Measurements from ENCODE around the gene SH3TC1.

Gene SH3TC1

GRCh38 chr4:8227201-8227770, 28.2 kb downstream of the SH3TC1 start:
- Histone ChIP-seq H3K27me3 (ENCODE audit: control insufficient read depth, insufficient read depth, low read length) (no peaks in the 10 kb centered on the region), H3K9ac (ENCODE audit: low read depth, low read length) (no peak overlapping the region), H3K9me3 (ENCODE audit: control insufficient read depth, insufficient read depth, low read length) (no peaks in the 10 kb centered on the region), H3K4me1 (ENCODE audit: control insufficient read depth, insufficient read depth, low read length) (peaks cover 16% of the 10 kb centered on the region), H3K27ac (ENCODE audit: low read depth, low read length) (no peak overlapping the region), H3K4me3 (ENCODE audit: low read depth, low read length) (no peak overlapping the region), H3K36me3 (ENCODE audit: control insufficient read depth, insufficient read depth, low read length) (no peaks in the 10 kb centered on the region)

DNA sequence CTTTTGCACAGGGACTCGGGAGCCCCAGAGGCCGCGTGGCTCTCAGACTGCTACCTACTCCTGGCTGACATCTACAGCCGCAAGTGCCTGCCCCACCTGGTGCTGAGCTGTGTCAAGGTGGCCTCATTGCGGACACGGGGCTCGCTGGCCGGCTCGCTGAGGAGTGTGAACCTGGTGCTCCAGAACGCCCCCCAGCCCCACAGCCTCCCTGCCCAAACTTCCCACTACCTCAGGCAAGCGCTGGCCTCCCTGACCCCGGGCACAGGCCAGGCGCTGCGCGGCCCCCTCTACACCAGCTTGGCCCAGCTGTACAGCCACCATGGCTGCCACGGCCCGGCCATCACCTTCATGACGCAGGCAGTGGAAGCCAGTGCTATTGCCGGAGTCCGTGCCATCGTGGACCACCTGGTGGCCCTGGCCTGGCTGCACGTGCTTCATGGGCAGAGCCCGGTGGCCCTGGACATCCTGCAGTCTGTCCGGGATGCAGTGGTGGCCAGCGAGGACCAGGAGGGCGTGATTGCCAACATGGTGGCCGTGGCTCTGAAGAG, 28.8 kb downstream of the SH3TC1 start:
- H3K9me3 ChIP-seq (ENCODE audit: control insufficient read depth, insufficient read depth, low read length), result no peaks in the 10 kb centered on the region
- no peaks in the 10 kb centered on the region for H3K27me3 ChIP-seq (ENCODE audit: control insufficient read depth, insufficient read depth, low read length)
- no peaks in the 10 kb centered on the region for H3K36me3 ChIP-seq (ENCODE audit: control insufficient read depth, insufficient read depth, low read length)
- H3K27ac ChIP-seq (ENCODE audit: low read depth, low read length), result no peak overlapping the region
- peaks cover 16% of the 10 kb centered on the region for H3K4me1 ChIP-seq (ENCODE audit: control insufficient read depth, insufficient read depth, low read length)
- H3K4me3 ChIP-seq (ENCODE audit: low read depth, low read length), result no peak overlapping the region
- no peak overlapping the region for H3K9ac ChIP-seq (ENCODE audit: low read depth, low read length)

GRCh38 chr4:8228319-8229250, 29.5 kb downstream of the SH3TC1 start:
- no peaks in the 10 kb centered on the region for H3K27me3 ChIP-seq (ENCODE audit: control insufficient read depth, insufficient read depth, low read length)
- H3K27ac ChIP-seq (ENCODE audit: low read depth, low read length), result no peak overlapping the region
- H3K36me3 ChIP-seq (ENCODE audit: control insufficient read depth, insufficient read depth, low read length), result no peaks in the 10 kb centered on the region
- no peak overlapping the region for H3K9ac ChIP-seq (ENCODE audit: low read depth, low read length)
- no peaks in the 10 kb centered on the region for H3K9me3 ChIP-seq (ENCODE audit: control insufficient read depth, insufficient read depth, low read length)
- H3K4me1 ChIP-seq (ENCODE audit: control insufficient read depth, insufficient read depth, low read length), result peaks cover 16% of the 10 kb centered on the region
- H3K4me3 ChIP-seq (ENCODE audit: low read depth, low read length), result no peak overlapping the region

DNA sequence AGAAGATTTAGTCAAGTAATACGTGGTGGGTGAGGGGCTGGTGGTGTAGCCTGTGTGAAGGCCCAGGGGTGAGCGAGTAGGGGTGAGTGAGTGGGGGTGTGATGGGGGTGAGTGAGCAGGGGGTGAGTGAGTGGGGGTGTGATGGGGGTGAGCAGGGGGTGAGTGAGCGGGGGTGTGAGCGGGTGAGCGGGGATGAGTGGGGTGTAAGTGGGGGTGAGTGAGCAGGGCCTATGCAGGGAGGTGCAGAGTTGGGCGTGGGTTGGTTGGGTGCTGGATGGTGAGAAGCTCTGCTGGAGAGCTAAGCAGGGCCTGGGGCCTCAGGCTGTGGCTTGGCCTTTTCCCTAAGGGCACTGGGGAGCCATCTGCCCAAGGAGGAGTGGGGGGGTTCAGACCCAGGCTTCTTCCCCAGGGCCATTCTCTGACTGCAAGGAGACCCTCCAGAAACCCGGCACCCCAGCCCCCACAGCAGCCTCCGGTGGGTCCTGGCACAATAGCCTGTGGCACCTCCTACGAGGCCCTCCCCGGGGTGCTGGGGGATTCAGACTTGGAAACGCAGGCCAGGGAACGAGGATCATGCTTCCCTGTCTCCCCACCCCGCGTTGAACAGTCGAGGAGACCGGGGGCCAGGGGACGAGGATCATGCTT, 30.4 kb downstream of the SH3TC1 start:
- no peak overlapping the region for H3K9ac ChIP-seq (ENCODE audit: low read depth, low read length)
- H3K9me3 ChIP-seq (ENCODE audit: control insufficient read depth, insufficient read depth, low read length), result no peaks in the 10 kb centered on the region
- peaks cover 16% of the 10 kb centered on the region for H3K4me1 ChIP-seq (ENCODE audit: control insufficient read depth, insufficient read depth, low read length)
- H3K36me3 ChIP-seq (ENCODE audit: control insufficient read depth, insufficient read depth, low read length), result no peaks in the 10 kb centered on the region
- H3K27ac ChIP-seq (ENCODE audit: low read depth, low read length), result no peak overlapping the region
- no peak overlapping the region for H3K4me3 ChIP-seq (ENCODE audit: low read depth, low read length)
- no peaks in the 10 kb centered on the region for H3K27me3 ChIP-seq (ENCODE audit: control insufficient read depth, insufficient read depth, low read length)

DNA sequence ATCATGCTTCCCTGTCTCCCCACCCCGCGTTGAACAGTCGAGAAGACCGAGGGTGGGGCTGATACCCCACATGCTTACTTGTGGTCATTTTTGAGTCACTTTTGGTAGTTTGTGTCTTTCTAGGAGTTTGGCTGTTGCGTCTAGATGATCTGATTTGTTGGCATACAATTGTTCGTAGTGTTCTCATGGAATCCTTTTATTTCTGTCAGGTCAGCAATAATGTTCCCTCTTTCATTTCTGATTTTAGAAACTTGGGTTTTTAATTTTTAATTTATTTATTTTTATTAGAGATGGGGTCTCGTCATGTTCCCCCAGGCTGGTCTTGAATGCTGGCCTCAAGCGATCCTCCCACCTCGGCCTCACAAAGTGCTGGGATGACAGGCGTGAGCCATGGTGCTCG, 30.9 kb downstream of the SH3TC1 start:
- Histone ChIP-seq H3K4me3 (ENCODE audit: low read depth, low read length) (no peak overlapping the region), H3K9me3 (ENCODE audit: control insufficient read depth, insufficient read depth, low read length) (no peaks in the 10 kb centered on the region), H3K27ac (ENCODE audit: low read depth, low read length) (no peak overlapping the region), H3K9ac (ENCODE audit: low read depth, low read length) (no peak overlapping the region), H3K36me3 (ENCODE audit: control insufficient read depth, insufficient read depth, low read length) (no peaks in the 10 kb centered on the region), H3K27me3 (ENCODE audit: control insufficient read depth, insufficient read depth, low read length) (no peaks in the 10 kb centered on the region), H3K4me1 (ENCODE audit: control insufficient read depth, insufficient read depth, low read length) (peaks cover 16% of the 10 kb centered on the region)

GRCh38 chr4:8230891-8231290, 31.8 kb downstream of the SH3TC1 start:
- Histone ChIP-seq H3K27ac (ENCODE audit: low read depth, low read length) (no peak overlapping the region), H3K4me1 (ENCODE audit: control insufficient read depth, insufficient read depth, low read length) (peaks cover 8% of the 10 kb centered on the region)

DNA sequence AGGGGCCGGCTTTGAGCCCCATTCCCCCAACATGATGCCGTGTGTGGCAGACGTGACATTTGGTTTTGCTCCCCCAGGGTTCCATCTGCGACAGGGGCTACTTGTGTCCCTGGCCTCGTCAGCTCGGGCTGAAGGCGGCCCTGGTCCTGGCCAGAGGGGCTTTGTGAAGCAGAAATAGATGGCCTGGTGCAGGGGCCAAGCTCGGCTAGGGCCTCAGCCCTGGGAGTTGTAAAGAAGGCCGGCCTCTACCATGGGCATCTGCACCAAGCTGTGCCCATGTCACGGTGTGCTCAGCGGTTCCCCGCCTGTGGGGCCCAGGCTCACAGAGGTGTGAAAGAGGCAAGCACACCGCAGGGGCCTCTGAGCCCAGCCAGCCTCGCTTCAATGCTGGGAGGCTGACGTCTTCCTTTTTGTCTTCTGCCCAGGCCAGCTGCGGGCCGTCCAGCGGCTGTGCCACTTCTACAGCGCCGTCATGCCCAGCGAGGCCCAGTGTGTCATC, 32.5 kb downstream of the SH3TC1 start:
- H3K9me3 ChIP-seq (ENCODE audit: control insufficient read depth, insufficient read depth, low read length), result no peaks in the 10 kb centered on the region
- H3K36me3 ChIP-seq (ENCODE audit: control insufficient read depth, insufficient read depth, low read length), result no peaks in the 10 kb centered on the region
- H3K27ac ChIP-seq (ENCODE audit: low read depth, low read length), result no peak overlapping the region
- H3K9ac ChIP-seq (ENCODE audit: low read depth, low read length), result no peak overlapping the region
- H3K4me3 ChIP-seq (ENCODE audit: low read depth, low read length), result no peak overlapping the region
- H3K4me1 ChIP-seq (ENCODE audit: control insufficient read depth, insufficient read depth, low read length), result peaks cover under 1% of the 10 kb centered on the region; the same call in 1 of the 2 replicates
- no peaks in the 10 kb centered on the region for H3K27me3 ChIP-seq (ENCODE audit: control insufficient read depth, insufficient read depth, low read length)

More at GRCh38 chr4:8230891-8231290, 31.8 kb downstream of the SH3TC1 start:
- no peaks in the 10 kb centered on the region for H3K36me3 ChIP-seq (ENCODE audit: control insufficient read depth, insufficient read depth, low read length)
- H3K9me3 ChIP-seq (ENCODE audit: control insufficient read depth, insufficient read depth, low read length), result no peaks in the 10 kb centered on the region
- no peak overlapping the region for H3K4me3 ChIP-seq (ENCODE audit: low read depth, low read length)
- no peak overlapping the region for H3K9ac ChIP-seq (ENCODE audit: low read depth, low read length)
- H3K27me3 ChIP-seq (ENCODE audit: control insufficient read depth, insufficient read depth, low read length), result no peaks in the 10 kb centered on the region

DNA sequence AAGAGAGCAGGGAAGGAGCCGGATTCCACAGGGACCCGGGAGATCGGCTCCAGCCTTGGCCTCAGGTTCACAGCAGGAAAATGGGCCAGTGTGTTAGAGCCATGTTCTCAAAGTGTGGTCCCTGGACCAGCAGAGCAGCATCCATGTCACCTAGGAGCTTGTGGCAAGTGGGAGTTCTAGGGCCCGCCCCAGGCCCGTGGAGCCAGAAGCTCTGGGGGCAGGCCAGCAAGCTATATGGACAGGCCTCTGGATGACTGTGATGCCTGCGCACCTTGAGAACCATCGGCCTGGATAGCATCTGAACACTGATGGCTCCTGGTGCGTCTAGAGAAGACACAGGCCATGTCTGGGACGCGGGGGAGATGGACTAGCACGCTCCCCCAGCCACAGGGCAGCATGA, 33.7 kb downstream of the SH3TC1 start:
- Histone ChIP-seq H3K27ac (ENCODE audit: low read depth, low read length) (no peak overlapping the region), H3K4me1 (ENCODE audit: control insufficient read depth, insufficient read depth, low read length) (no peaks in the 10 kb centered on the region), H3K36me3 (ENCODE audit: control insufficient read depth, insufficient read depth, low read length) (no peaks in the 10 kb centered on the region), H3K9me3 (ENCODE audit: control insufficient read depth, insufficient read depth, low read length) (no peaks in the 10 kb centered on the region), H3K9ac (ENCODE audit: low read depth, low read length) (no peak overlapping the region), H3K4me3 (ENCODE audit: low read depth, low read length) (no peak overlapping the region), H3K27me3 (ENCODE audit: control insufficient read depth, insufficient read depth, low read length) (no peaks in the 10 kb centered on the region)

DNA sequence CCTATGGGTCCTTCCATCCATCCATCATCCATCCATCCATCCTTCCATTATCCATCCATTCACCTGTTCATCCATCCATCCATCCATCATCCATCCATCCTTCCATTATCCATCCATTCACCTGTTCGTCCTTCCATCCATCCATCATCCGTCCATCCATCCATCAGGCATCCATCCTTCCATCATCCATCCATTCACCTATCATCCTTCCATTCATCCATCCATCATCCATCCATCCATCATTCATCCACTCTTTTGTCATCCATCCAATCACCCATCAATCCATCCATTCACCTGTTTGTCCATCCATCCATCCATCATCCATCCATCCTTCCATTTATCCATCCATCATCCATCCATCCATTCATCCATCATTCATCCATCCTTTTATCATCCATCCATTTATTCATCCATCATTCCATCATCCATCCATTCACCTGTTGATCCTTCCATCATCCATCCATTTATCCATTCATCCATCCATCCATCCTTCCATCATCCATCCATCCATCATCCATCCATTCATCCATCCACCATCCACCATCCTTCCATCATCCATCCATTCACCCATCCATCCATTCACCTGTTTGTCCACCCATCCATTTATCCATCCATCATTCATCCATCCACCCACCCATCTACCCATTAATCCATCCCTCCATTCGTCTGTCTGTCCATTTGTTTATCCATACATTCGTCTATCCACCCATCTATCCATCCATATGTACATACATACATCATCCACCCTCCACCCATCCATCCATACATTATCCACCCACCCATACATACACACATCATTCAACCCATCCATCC, 34.8 kb downstream of the SH3TC1 start:
- no peaks in the 10 kb centered on the region for H3K27me3 ChIP-seq (ENCODE audit: control insufficient read depth, insufficient read depth, low read length)
- H3K9ac ChIP-seq (ENCODE audit: low read depth, low read length), result no peak overlapping the region
- no peak overlapping the region for H3K27ac ChIP-seq (ENCODE audit: low read depth, low read length)
- peaks cover 4% of the 10 kb centered on the region; the same call in 1 of the 2 replicates for H3K4me1 ChIP-seq (ENCODE audit: control insufficient read depth, insufficient read depth, low read length)
- H3K9me3 ChIP-seq (ENCODE audit: control insufficient read depth, insufficient read depth, low read length), result no peaks in the 10 kb centered on the region
- no peaks in the 10 kb centered on the region for H3K36me3 ChIP-seq (ENCODE audit: control insufficient read depth, insufficient read depth, low read length)
- H3K4me3 ChIP-seq (ENCODE audit: low read depth, low read length), result no peak overlapping the region

DNA sequence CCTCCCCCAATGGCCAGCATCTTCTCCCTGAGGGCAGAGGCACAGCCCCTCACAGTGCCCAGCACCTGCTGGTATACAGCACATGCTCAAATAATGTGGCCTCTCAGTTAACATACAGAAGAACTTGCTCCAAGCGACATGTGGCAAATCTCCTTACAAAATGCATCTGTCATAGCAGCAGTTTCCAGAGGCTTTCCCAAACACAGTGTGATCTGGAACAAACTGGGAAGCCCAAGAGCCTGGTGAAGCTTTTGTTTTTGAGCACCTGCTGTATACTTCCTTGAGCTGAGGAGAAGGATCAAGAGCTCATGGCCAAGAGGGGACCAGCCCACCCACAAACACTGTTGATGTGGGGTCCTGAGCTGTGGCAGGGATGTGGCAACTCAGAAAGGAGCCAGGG, 35.6 kb downstream of the SH3TC1 start:
- Histone ChIP-seq H3K4me3 (ENCODE audit: low read depth, low read length) (no peak overlapping the region), H3K27me3 (ENCODE audit: control insufficient read depth, insufficient read depth, low read length) (no peaks in the 10 kb centered on the region), H3K27ac (ENCODE audit: low read depth, low read length) (no peak overlapping the region), H3K9me3 (ENCODE audit: control insufficient read depth, insufficient read depth, low read length) (no peaks in the 10 kb centered on the region), H3K9ac (ENCODE audit: low read depth, low read length) (no peak overlapping the region), H3K4me1 (ENCODE audit: control insufficient read depth, insufficient read depth, low read length) (peaks cover 4% of the 10 kb centered on the region; the same call in 1 of the 2 replicates), H3K36me3 (ENCODE audit: control insufficient read depth, insufficient read depth, low read length) (no peaks in the 10 kb centered on the region)

All from HUES48 (cell line).